ENCODE results near the gene ZW10. TPM values are rescaled to one million over a fixed set of nuclear protein-coding genes. Genes with fewer than 3 reads are reported as not detected.

Gene ZW10
- total RNA-seq, 1 experiment from 2014 or later = 26.0 TPM

DNA sequence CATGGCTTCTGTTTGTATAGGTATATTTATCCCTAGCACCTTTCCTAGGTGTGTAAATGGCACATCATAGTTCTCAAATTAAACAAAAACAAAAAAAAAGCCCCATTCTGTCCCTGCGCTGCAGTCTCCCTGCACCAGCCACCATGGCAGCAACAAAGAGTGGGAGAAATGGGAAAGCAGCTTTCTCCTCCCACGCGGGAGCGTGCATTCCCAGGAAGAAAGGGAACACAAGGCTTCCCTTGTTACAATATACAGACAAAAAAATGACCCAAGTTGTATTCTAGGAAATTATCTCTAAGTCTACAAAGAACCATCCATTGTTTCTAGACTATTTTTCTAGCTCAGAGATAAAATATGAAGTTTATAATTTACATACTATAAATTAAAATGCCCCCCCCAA, 51.3 kb downstream of the ZW10 start:
- no peak overlapping the region for H3K56ac ChIP-seq (ENCODE audit: insufficient read length, low read depth, low read length)
- H3K79me1 ChIP-seq (ENCODE audit: insufficient read depth, low read depth, low read length, poor library complexity, severe bottlenecking) = no peaks in the 10 kb centered on the region
- H2BK5ac ChIP-seq (ENCODE audit: insufficient read length, low read length) = no peak overlapping the region
- no peak overlapping the region for H3K27ac Mint-ChIP-seq
- no peak overlapping the region for H3K23ac ChIP-seq (ENCODE audit: insufficient read length, low read depth, low read length)
- no peaks in the 10 kb centered on the region for H3K79me2 ChIP-seq (ENCODE audit: insufficient read depth, low read length)
- no peaks in the 10 kb centered on the region for H3K27me3 Mint-ChIP-seq (ENCODE audit: low read depth)
- no peak for DNase-seq
- H4K8ac ChIP-seq (replicated peaks; ENCODE audit: insufficient read length, low read depth, low read length) = no peak overlapping the region
- no peak overlapping the region for H3K4me3 Mint-ChIP-seq
- H3K9me3 Mint-ChIP-seq = peaks cover 3% of the 10 kb centered on the region in 2 experiments; a peak in 2 of 5 replicates
- H3K27ac ChIP-seq (ENCODE audit: insufficient read length, low read depth, low read length) = no peak overlapping the region
- no peak overlapping the region for H2BK12ac ChIP-seq (ENCODE audit: insufficient read length, low read depth, low read length)
- no peaks in the 10 kb centered on the region for H3K27me3 ChIP-seq (ENCODE audit: insufficient read depth, low read length)
- H2BK20ac ChIP-seq (ENCODE audit: low read depth, low read length, poor library complexity, severe bottlenecking) = no peak overlapping the region
- H4K91ac ChIP-seq (ENCODE audit: insufficient read length, low read depth, low read length) = no peak overlapping the region
- H2BK15ac ChIP-seq (ENCODE audit: low read depth, low read length) = no peak overlapping the region
- no peak overlapping the region for H4K5ac ChIP-seq (ENCODE audit: insufficient read length, low read depth, low read length)
- H2BK120ac ChIP-seq (ENCODE audit: low read depth, low read length, poor library complexity, severe bottlenecking) = no peak overlapping the region
- no peaks in the 10 kb centered on the region for H3K4me1 ChIP-seq (ENCODE audit: insufficient read depth, low read length)
- H2AK5ac ChIP-seq (ENCODE audit: insufficient read length, low read length) = no peak overlapping the region
- no peaks in the 10 kb centered on the region for H3K9me3 ChIP-seq (ENCODE audit: control insufficient read depth, low read depth, low read length)
- no CpG with 5 or more reads among the region's 4 CpGs for WGBS (ENCODE audit: extremely low coverage, insufficient read length, low lambda C conversion rate)
- H3K14ac ChIP-seq (ENCODE audit: insufficient read depth, low read length) = no peak overlapping the region
- TF ChIP-seq, protein P1, sequence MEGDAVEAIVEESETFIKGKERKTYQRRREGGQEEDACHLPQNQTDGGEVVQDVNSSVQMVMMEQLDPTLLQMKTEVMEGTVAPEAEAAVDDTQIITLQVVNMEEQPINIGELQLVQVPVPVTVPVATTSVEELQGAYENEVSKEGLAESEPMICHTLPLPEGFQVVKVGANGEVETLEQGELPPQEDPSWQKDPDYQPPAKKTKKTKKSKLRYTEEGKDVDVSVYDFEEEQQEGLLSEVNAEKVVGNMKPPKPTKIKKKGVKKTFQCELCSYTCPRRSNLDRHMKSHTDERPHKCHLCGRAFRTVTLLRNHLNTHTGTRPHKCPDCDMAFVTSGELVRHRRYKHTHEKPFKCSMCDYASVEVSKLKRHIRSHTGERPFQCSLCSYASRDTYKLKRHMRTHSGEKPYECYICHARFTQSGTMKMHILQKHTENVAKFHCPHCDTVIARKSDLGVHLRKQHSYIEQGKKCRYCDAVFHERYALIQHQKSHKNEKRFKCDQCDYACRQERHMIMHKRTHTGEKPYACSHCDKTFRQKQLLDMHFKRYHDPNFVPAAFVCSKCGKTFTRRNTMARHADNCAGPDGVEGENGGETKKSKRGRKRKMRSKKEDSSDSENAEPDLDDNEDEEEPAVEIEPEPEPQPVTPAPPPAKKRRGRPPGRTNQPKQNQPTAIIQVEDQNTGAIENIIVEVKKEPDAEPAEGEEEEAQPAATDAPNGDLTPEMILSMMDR (conservative IDR thresholded peaks at IDR 0.05) = no peak
- no peak overlapping the region for H3K18ac ChIP-seq (ENCODE audit: insufficient read length, low read depth, low read length)
- H3T11ph ChIP-seq (ENCODE audit: low read length) = no peak overlapping the region
- H3K4ac ChIP-seq (ENCODE audit: low read depth, low read length) = no peak overlapping the region
- no peaks in the 10 kb centered on the region for H4K20me1 ChIP-seq (ENCODE audit: control insufficient read depth, insufficient read depth, insufficient read length)
- H3K4me2 ChIP-seq (ENCODE audit: insufficient read depth, insufficient read length, low read length) = no peak overlapping the region
- peaks cover 2 to 3% (median 2%) of the 10 kb centered on the region in 3 experiments; a peak in 2 of 7 replicates for H3K36me3 Mint-ChIP-seq (ENCODE audit: insufficient read depth in 1 of 3, low read depth in 3 of 3)
- no peaks in the 10 kb centered on the region for H3K23me2 ChIP-seq (ENCODE audit: insufficient read length, low read depth, low read length, poor library complexity, severe bottlenecking)
- H2AFZ ChIP-seq (ENCODE audit: low read length) = no peak overlapping the region
- H3K4me1 Mint-ChIP-seq = peaks cover 0 to 10% of the 10 kb centered on the region in 2 experiments; a peak in 3 of 4 replicates
- H3K9ac ChIP-seq (ENCODE audit: extremely low read depth, insufficient read length, low read length) = no peak overlapping the region
